Measurements from ENCODE around the gene KLK7.

Gene KLK7

DNA sequence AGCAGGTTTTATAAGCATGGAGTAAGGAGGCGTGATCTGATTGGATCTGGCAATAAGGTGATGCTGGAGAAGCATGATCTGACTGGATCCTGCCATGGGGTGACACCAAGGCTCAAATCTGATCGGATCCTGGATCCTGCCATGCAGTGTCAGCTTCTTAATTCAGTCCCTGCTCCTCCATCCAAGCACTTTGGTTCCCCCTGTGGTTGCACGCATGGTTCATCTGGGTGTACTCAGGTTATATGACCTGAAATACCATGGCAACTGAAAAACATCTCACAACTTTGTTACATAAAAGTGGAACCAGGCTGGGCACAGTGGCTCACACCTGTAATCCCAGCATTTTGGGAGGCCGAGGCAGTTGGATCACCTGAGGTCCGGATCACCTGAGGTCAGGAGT lies 54.9 kb downstream of the KLK7 start:
- Histone ChIP-seq H2AFZ (ENCODE audit: low read depth, low read length) (no peak overlapping the region), H3K9me3 (ENCODE audit: insufficient read depth, low read length, severe bottlenecking) (no peaks in the 10 kb centered on the region), H3K4me2 (ENCODE audit: insufficient read depth, low read length) (no peak overlapping the region), H4K20me1 (ENCODE audit: insufficient read depth, low read length) (no peaks in the 10 kb centered on the region), H3K79me2 (ENCODE audit: insufficient read depth, low read length) (no peaks in the 10 kb centered on the region), H3K9ac (ENCODE audit: low read depth, low read length) (no peak overlapping the region), H3K27ac (ENCODE audit: low read length) (no peak overlapping the region), H3K4me1 (ENCODE audit: insufficient read depth, low read length) (no peaks in the 10 kb centered on the region), H3K27me3 (ENCODE audit: insufficient read depth, low read length, poor library complexity) (no peaks in the 10 kb centered on the region), H3K36me3 (ENCODE audit: insufficient read depth, low read length) (no peaks in the 10 kb centered on the region), H3K4me3 (ENCODE audit: low read depth in 1 of 2, low read length in 2 of 2) (no peak overlapping the region)
- no peak for DNase-seq
- no peak for ATAC-seq (ENCODE audit: insufficient read depth, low read depth)
- TF ChIP-seq, protein P1, sequence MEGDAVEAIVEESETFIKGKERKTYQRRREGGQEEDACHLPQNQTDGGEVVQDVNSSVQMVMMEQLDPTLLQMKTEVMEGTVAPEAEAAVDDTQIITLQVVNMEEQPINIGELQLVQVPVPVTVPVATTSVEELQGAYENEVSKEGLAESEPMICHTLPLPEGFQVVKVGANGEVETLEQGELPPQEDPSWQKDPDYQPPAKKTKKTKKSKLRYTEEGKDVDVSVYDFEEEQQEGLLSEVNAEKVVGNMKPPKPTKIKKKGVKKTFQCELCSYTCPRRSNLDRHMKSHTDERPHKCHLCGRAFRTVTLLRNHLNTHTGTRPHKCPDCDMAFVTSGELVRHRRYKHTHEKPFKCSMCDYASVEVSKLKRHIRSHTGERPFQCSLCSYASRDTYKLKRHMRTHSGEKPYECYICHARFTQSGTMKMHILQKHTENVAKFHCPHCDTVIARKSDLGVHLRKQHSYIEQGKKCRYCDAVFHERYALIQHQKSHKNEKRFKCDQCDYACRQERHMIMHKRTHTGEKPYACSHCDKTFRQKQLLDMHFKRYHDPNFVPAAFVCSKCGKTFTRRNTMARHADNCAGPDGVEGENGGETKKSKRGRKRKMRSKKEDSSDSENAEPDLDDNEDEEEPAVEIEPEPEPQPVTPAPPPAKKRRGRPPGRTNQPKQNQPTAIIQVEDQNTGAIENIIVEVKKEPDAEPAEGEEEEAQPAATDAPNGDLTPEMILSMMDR (IDR thresholded peaks at IDR 0.05; ENCODE audit: borderline replicate concordance, extremely low read depth, low read length, poor library complexity, severe bottlenecking) = no peak
- TF ChIP-seq EZH2 (IDR thresholded peaks at IDR 0.05; ENCODE audit: borderline replicate concordance, low read depth, low read length, severe bottlenecking) = no peak

Data from DND-41 (cell line).